Measurements from ENCODE around the gene VANGL1.

VANGL1 gene

GRCh38 chr1:115641762-115642167 lies at the start of gene VANGL1:
VANGL1 (plus strand) TSS chr1:115641970; CDS start chr1:115651414, 9,444 bp downstream.
- Mint-ChIP-seq H3K4me1 (peaks cover 15% of the 10 kb centered on the region), H3K27me3 (peaks cover 30% of the 10 kb centered on the region), H3K27ac (no peak within 1 kb of the TSS)

GRCh38 chr1:115592264-115592663 lies 49.5 kb upstream of the VANGL1 start:
- Mint-ChIP-seq H3K36me3 (no peaks in the 10 kb centered on the region), H3K9me3 (peaks cover 6% of the 10 kb centered on the region), H3K27me3 (no peaks in the 10 kb centered on the region), H3K4me3 (no peak overlapping the region), H3K27ac (no peak overlapping the region), H3K4me1 (no peaks in the 10 kb centered on the region)
- no peak for ATAC-seq

More at GRCh38 chr1:115641762-115642167, at the start of gene VANGL1:
- Mint-ChIP-seq H3K9me3 (peaks cover 13% of the 10 kb centered on the region), H3K4me3 (peak within 1 kb of the TSS; percentile 75), H3K36me3 (peaks cover 12% of the 10 kb centered on the region)
- ATAC-seq, result peak; percentile 67

- Mint-ChIP-seq H3K4me3 (no peak overlapping the region), H3K9me3 (peaks cover 2% of the 10 kb centered on the region), H3K36me3 (no peaks in the 10 kb centered on the region), H3K4me1 (no peaks in the 10 kb centered on the region), H3K27me3 (peaks cover 5% of the 10 kb centered on the region), H3K27ac (no peak overlapping the region)
- ATAC-seq, result no peak
Observed at GRCh38 chr1:115593365-115594259, 48.2 kb upstream of the VANGL1 start.

- Mint-ChIP-seq H3K4me3 (no peak overlapping the region), H3K4me1 (no peaks in the 10 kb centered on the region), H3K9me3 (peaks cover 2% of the 10 kb centered on the region), H3K27ac (no peak overlapping the region), H3K27me3 (peaks cover 12% of the 10 kb centered on the region), H3K36me3 (no peaks in the 10 kb centered on the region)
- ATAC-seq, result no peak
Observed at GRCh38 chr1:115594600-115594999, 47.2 kb upstream of the VANGL1 start.

- Mint-ChIP-seq H3K36me3 (no peaks in the 10 kb centered on the region), H3K9me3 (peaks cover 2% of the 10 kb centered on the region), H3K27me3 (peaks cover 12% of the 10 kb centered on the region), H3K27ac (no peak overlapping the region), H3K4me1 (no peaks in the 10 kb centered on the region), H3K4me3 (no peak overlapping the region)
- peak; percentile 48 for ATAC-seq
Observed at GRCh38 chr1:115595279-115596079, 46.3 kb upstream of the VANGL1 start.

- peaks cover 12% of the 10 kb centered on the region for H3K27me3 Mint-ChIP-seq
- no peak overlapping the region for H3K4me3 Mint-ChIP-seq
- ATAC-seq, result no peak
- no peaks in the 10 kb centered on the region for H3K4me1 Mint-ChIP-seq
- H3K9me3 Mint-ChIP-seq, result peaks cover 3% of the 10 kb centered on the region
- H3K27ac Mint-ChIP-seq, result no peak overlapping the region
- H3K36me3 Mint-ChIP-seq, result no peaks in the 10 kb centered on the region
Observed at GRCh38 chr1:115596080-115596780, 45.5 kb upstream of the VANGL1 start.

- H3K36me3 Mint-ChIP-seq, result no peaks in the 10 kb centered on the region
- no peaks in the 10 kb centered on the region for H3K4me1 Mint-ChIP-seq
- no peak overlapping the region for H3K27ac Mint-ChIP-seq
- no peak overlapping the region for H3K4me3 Mint-ChIP-seq
- peaks cover 13% of the 10 kb centered on the region for H3K27me3 Mint-ChIP-seq
- no peak for ATAC-seq
- H3K9me3 Mint-ChIP-seq, result peaks cover 8% of the 10 kb centered on the region
Observed at GRCh38 chr1:115604508-115604907, 37.3 kb upstream of the VANGL1 start.

- H3K4me1 Mint-ChIP-seq, result no peaks in the 10 kb centered on the region
- H3K27ac Mint-ChIP-seq, result no peak overlapping the region
- H3K4me3 Mint-ChIP-seq, result no peak overlapping the region
- no peak for ATAC-seq
- H3K9me3 Mint-ChIP-seq, result peaks cover 6% of the 10 kb centered on the region
- peaks cover 13% of the 10 kb centered on the region for H3K27me3 Mint-ChIP-seq
- no peaks in the 10 kb centered on the region for H3K36me3 Mint-ChIP-seq
Observed at GRCh38 chr1:115606305-115606704, 35.5 kb upstream of the VANGL1 start.

GRCh38 chr1:115609021-115609420 lies 32.7 kb upstream of the VANGL1 start:
- Mint-ChIP-seq H3K36me3 (no peaks in the 10 kb centered on the region), H3K27ac (no peak overlapping the region), H3K27me3 (peaks cover 21% of the 10 kb centered on the region), H3K4me1 (no peaks in the 10 kb centered on the region), H3K4me3 (no peak overlapping the region), H3K9me3 (peaks cover 7% of the 10 kb centered on the region)
- peak; percentile 14 for ATAC-seq

GRCh38 chr1:115613767-115614166 lies 28.0 kb upstream of the VANGL1 start:
- Mint-ChIP-seq H3K4me1 (no peaks in the 10 kb centered on the region), H3K27ac (no peak overlapping the region), H3K27me3 (peaks cover 12% of the 10 kb centered on the region), H3K4me3 (no peak overlapping the region), H3K36me3 (no peaks in the 10 kb centered on the region), H3K9me3 (peaks cover 7% of the 10 kb centered on the region)
- ATAC-seq, result no peak

GRCh38 chr1:115620453-115620852 lies 21.3 kb upstream of the VANGL1 start:
- no peak for ATAC-seq
- H3K27ac Mint-ChIP-seq, result no peak overlapping the region
- H3K4me1 Mint-ChIP-seq, result no peaks in the 10 kb centered on the region
- no peaks in the 10 kb centered on the region for H3K27me3 Mint-ChIP-seq
- H3K4me3 Mint-ChIP-seq, result no peak overlapping the region
- no peaks in the 10 kb centered on the region for H3K36me3 Mint-ChIP-seq
- peaks cover 21% of the 10 kb centered on the region for H3K9me3 Mint-ChIP-seq

GRCh38 chr1:115620950-115621349 lies 20.8 kb upstream of the VANGL1 start:
- Mint-ChIP-seq H3K27ac (no peak overlapping the region), H3K4me3 (no peak overlapping the region), H3K9me3 (peaks cover 21% of the 10 kb centered on the region), H3K4me1 (no peaks in the 10 kb centered on the region), H3K27me3 (no peaks in the 10 kb centered on the region), H3K36me3 (no peaks in the 10 kb centered on the region)
- ATAC-seq, result no peak

GRCh38 chr1:115624859-115625258 lies 16.9 kb upstream of the VANGL1 start:
- no peaks in the 10 kb centered on the region for H3K36me3 Mint-ChIP-seq
- H3K27ac Mint-ChIP-seq, result no peak overlapping the region
- H3K27me3 Mint-ChIP-seq, result no peaks in the 10 kb centered on the region
- no peak for ATAC-seq
- H3K9me3 Mint-ChIP-seq, result peaks cover 17% of the 10 kb centered on the region
- H3K4me1 Mint-ChIP-seq, result no peaks in the 10 kb centered on the region
- no peak overlapping the region for H3K4me3 Mint-ChIP-seq

- Mint-ChIP-seq H3K9me3 (peaks cover 5% of the 10 kb centered on the region), H3K4me1 (no peaks in the 10 kb centered on the region), H3K27me3 (no peaks in the 10 kb centered on the region), H3K27ac (no peak overlapping the region), H3K36me3 (no peaks in the 10 kb centered on the region), H3K4me3 (no peak overlapping the region)
- no peak for ATAC-seq
Observed at GRCh38 chr1:115630342-115630741, 11.4 kb upstream of the VANGL1 start.

Measured in stimulated activated memory B cell treated with anti-CD40 and anti-IgM and Interleukin-4, amounts not matched to agents 10 μg/mL and 1 μg/mL and 100 μg/mL, for 72 hours (primary cell).